IPS-18c (cell line): Measurements from ENCODE around the gene CTDSPL.

ENCODE experiments used
- H3K4me3 ChIP-seq: 2 replicates; pipeline ENCODE4 v1.7.0; 2013; ENCODE audit warnings: low read depth, mild to moderate bottlenecking, low read length, moderate library complexity; ENCODE audit not compliant: insufficient read depth
- H3K9me3 ChIP-seq: one replicate; pipeline ENCODE4 v1.6.1; 2013; ENCODE audit warnings: mild to moderate bottlenecking, low read length, moderate library complexity; ENCODE audit not compliant: control insufficient read depth, insufficient read depth

The CTDSPL gene

GRCh38 chr3:37872413-37873160 lies 10.9 kb downstream of the CTDSPL start:
- Histone ChIP-seq H3K4me3 (no peak overlapping the region), H3K9me3 (no peaks in the 10 kb centered on the region)

DNA sequence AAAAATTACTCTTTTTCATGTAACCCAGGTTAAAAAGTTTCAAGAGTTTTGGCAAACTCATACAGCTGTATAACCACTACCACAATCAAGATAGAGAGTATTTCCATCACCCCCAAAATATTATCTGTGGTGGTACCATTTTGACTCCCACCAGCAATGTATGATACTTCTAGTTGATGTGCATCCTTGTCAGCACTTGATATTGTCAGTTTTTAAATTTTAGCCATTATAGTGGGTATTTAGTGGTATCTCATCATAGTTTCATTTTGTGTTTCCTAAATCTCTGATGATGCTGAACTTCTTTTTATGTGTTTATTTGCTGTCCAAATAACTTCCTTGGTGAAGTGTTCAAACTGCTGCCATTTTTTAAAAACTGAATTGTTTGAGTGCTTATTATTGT lies 14.6 kb downstream of the CTDSPL start:
- Histone ChIP-seq H3K9me3 (no peaks in the 10 kb centered on the region), H3K4me3 (no peak overlapping the region)

GRCh38 chr3:37882711-37883110 lies 21.0 kb downstream of the CTDSPL start:
- H3K9me3 ChIP-seq: no peaks in the 10 kb centered on the region
- H3K4me3 ChIP-seq: no peak overlapping the region

DNA sequence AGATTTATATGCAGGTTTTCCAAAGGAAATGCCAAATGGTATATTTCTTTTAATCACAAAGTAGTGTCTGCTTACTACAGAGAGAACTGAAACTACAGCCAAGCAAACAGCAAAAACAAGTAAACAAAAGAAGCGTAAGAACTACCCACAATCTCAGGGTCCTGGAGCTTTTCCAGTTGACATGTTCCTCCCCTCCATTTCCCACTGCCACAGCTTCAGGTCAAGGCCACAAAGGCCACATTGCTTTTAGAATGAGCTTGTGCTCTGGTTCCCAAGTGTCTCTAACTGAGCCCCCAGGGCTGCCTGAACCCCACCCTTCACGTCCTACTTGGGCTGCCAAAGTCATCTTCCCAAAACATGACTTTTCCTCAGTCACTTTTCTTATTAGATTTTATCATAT lies 24.1 kb downstream of the CTDSPL start:
- H3K4me3 ChIP-seq: no peak overlapping the region
- no peaks in the 10 kb centered on the region for H3K9me3 ChIP-seq

DNA sequence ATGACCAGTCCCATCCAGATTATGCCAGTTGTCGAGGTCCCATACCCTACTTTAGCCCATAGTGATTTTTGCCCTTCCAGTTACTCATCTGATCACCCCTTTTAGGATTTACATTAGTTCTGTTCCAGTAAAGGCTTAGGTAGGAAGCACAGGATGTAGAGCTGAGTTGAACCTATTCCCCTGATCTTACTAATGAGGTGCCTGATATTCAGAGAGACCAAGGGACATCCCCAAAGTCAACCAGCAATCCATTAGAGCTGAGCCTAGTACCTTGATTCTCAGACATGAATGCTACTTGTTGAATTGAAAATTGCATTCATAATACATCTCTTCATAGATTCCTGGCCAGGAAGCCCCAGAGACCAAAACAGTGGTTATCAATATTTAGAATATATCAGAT lies 24.7 kb downstream of the CTDSPL start:
- Histone ChIP-seq H3K4me3 (no peak overlapping the region), H3K9me3 (no peaks in the 10 kb centered on the region)

DNA sequence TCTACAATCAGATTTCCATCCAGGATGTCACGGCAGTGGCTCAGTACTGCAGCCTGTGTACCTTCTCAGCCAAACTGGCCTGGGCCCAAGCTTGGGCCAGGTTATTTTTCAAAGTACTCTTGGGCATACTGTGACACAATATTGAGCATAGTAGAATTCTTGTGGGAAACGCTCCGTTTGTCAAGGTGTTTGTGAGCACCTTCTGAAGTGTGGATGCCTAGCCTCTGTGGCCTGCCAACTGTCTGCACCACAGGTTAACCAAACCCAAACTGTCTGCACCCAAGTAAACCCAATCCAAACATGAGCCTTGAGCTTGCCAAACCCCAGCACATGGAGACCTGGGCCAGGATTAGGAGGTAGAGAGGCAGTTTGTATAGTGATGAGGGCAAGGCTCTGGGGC lies 25.4 kb downstream of the CTDSPL start:
- H3K9me3 ChIP-seq: no peaks in the 10 kb centered on the region
- H3K4me3 ChIP-seq: no peak overlapping the region

GRCh38 chr3:37887824-37888223 lies 26.1 kb downstream of the CTDSPL start:
- H3K4me3 ChIP-seq: no peak overlapping the region
- no peaks in the 10 kb centered on the region for H3K9me3 ChIP-seq

- H3K4me3 ChIP-seq: no peak overlapping the region
- no peaks in the 10 kb centered on the region for H3K9me3 ChIP-seq
These were observed 26.7 kb downstream of the CTDSPL start for GRCh38 chr3:37888421-37888820.

GRCh38 chr3:37890522-37890921 lies 28.8 kb downstream of the CTDSPL start:
- Histone ChIP-seq H3K9me3 (no peaks in the 10 kb centered on the region), H3K4me3 (no peak overlapping the region)

- H3K4me3 ChIP-seq: no peak overlapping the region
These were observed 29.5 kb downstream of the CTDSPL start for GRCh38 chr3:37891227-37891626.

GRCh38 chr3:37892927-37893600 lies 31.4 kb downstream of the CTDSPL start:
- no peak overlapping the region for H3K4me3 ChIP-seq
- H3K9me3 ChIP-seq: no peaks in the 10 kb centered on the region

More at GRCh38 chr3:37891227-37891626, 29.5 kb downstream of the CTDSPL start:
- H3K9me3 ChIP-seq: no peaks in the 10 kb centered on the region

DNA sequence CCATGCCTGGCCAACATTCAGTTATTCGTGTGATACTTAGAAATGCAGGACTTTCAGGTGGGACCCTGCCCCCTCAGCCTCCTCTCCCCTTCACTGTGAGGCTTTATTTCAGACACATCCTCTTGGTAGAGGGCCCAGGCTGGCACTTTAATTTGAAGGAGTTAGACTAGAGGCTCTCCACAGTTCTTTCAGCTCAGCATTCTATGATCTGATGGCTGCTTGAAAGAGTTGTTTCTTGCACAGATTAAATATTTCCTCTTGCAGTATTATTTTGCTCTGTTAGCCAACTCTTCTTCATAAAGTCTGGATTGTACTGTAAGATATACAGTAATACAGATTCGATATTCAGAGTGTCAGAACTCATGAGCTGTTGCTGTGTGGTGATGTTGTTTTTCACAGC lies 35.1 kb downstream of the CTDSPL start:
- H3K9me3 ChIP-seq: no peaks in the 10 kb centered on the region
- no peak overlapping the region for H3K4me3 ChIP-seq

- H3K9me3 ChIP-seq: no peaks in the 10 kb centered on the region
These were observed 36.1 kb downstream of the CTDSPL start for GRCh38 chr3:37897763-37898162.

GRCh38 chr3:37898424-37898823 lies 36.7 kb downstream of the CTDSPL start:
- Histone ChIP-seq H3K4me3 (no peak overlapping the region), H3K9me3 (no peaks in the 10 kb centered on the region)

More at GRCh38 chr3:37897763-37898162, 36.1 kb downstream of the CTDSPL start:
- no peak overlapping the region for H3K4me3 ChIP-seq

- H3K4me3 ChIP-seq: no peak overlapping the region
These were observed 37.5 kb downstream of the CTDSPL start for GRCh38 chr3:37899101-37899707.

GRCh38 chr3:37899711-37900306 lies 38.1 kb downstream of the CTDSPL start:
- Histone ChIP-seq H3K9me3 (no peaks in the 10 kb centered on the region), H3K4me3 (no peak overlapping the region)

More at GRCh38 chr3:37899101-37899707, 37.5 kb downstream of the CTDSPL start:
- no peaks in the 10 kb centered on the region for H3K9me3 ChIP-seq

DNA sequence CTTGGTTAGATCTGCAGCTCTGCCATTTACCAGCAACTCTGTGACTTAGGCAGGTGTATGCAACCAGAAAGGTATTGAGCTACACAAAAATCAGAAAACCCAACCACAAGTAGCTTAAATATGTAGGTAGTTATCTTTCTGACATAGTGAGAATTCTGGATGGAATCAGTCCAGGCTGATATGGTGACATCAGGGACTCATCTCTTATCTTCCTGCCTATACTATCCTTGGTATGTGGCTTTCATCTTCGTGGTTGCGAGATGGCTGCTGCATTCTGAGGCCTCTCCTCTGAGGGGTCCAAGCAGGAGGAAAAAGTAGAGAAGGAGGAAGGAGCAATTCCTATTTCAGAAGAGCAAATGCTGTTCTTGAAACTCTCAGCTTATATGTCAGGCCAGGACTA lies 40.0 kb downstream of the CTDSPL start:
- Histone ChIP-seq H3K4me3 (no peak overlapping the region), H3K9me3 (no peaks in the 10 kb centered on the region)

- Histone ChIP-seq H3K4me3 (no peak overlapping the region), H3K9me3 (no peaks in the 10 kb centered on the region)
These were observed 41.0 kb downstream of the CTDSPL start for GRCh38 chr3:37902674-37903073.
